GM10266 (cell line): ENCODE results near the gene TTLL4.

Source experiments
- DNase-seq: peaks from one replicate; pipeline ENCODE4 v3.0.0; 2012; ENCODE audit errors: extremely low spot score
- CTCF ChIP-seq: IDR thresholded peaks from 2 replicates; pipeline ENCODE4 v1.5.1; 2012; ENCODE audit warnings: mild to moderate bottlenecking, low read depth; ENCODE audit not compliant: control insufficient read depth, insufficient read depth; ENCODE audit errors: missing control alignments

Gene TTLL4

GRCh38 chr2:218713922-218714321 lies 3.3 kb downstream of the TTLL4 start:
- DNase-seq: no peak
- TF ChIP-seq CTCF: no peak

GRCh38 chr2:218716070-218716469 lies 5.4 kb downstream of the TTLL4 start:
- TF ChIP-seq CTCF: no peak

GRCh38 chr2:218717262-218717661 lies 6.6 kb downstream of the TTLL4 start:
- no peak for DNase-seq
- TF ChIP-seq CTCF: no peak

More at GRCh38 chr2:218716070-218716469, 5.4 kb downstream of the TTLL4 start:
- no peak for DNase-seq

- DNase-seq: no peak
- no peak for TF ChIP-seq CTCF
These were observed 7.4 kb downstream of the TTLL4 start for GRCh38 chr2:218718058-218718457.

GRCh38 chr2:218719457-218719856 lies 8.8 kb downstream of the TTLL4 start:
- DNase-seq: no peak
- no peak for TF ChIP-seq CTCF

GRCh38 chr2:218720048-218721041 lies 9.7 kb downstream of the TTLL4 start:
- no peak for DNase-seq
- no peak for TF ChIP-seq CTCF

GRCh38 chr2:218721488-218721887 lies 10.9 kb downstream of the TTLL4 start:
- TF ChIP-seq CTCF: no peak
- DNase-seq: no peak
